Mesendoderm (in vitro differentiated cells): ENCODE results near the gene TRIM40. TPM values are rescaled to one million over a fixed set of nuclear protein-coding genes. Genes with fewer than 3 reads are reported as not detected.
A peak's percentile ranks its signal among the peaks of the same experiment; 100 is the strongest.

Experiments used
- DNase-seq: peaks from one replicate; pipeline ENCODE4 v3.0.0; 2013
- H2AK5ac ChIP-seq: 2 replicates; pipeline ENCODE4 v1.6.1; 2013; ENCODE audit warnings: low read length, inconsistent platforms
- H2BK120ac ChIP-seq: 2 replicates; pipeline ENCODE4 v1.6.1; 2013; ENCODE audit warnings: low read depth, mild to moderate bottlenecking, low read length, moderate library complexity, mixed read lengths
- H2BK15ac ChIP-seq: replicated peaks from 2 replicates; pipeline ENCODE4 v1.6.1; 2013; ENCODE audit warnings: low read depth, mild to moderate bottlenecking, moderate library complexity
- H2BK5ac ChIP-seq: 2 replicates; pipeline ENCODE4 v1.6.1; 2013; ENCODE audit warnings: low read length, inconsistent platforms
- H3K18ac ChIP-seq: 2 replicates; pipeline ENCODE4 v1.6.1; 2013; ENCODE audit warnings: mild to moderate bottlenecking, low read length, mixed read lengths
- H3K23ac ChIP-seq: one replicate; pipeline ENCODE4 v1.6.1; 2013; ENCODE audit warnings: low read length
- H3K27ac ChIP-seq: 2 replicates; pipeline ENCODE4 v1.5.1; 2013; ENCODE audit warnings: low read depth, mild to moderate bottlenecking, inconsistent platforms, low read length, moderate library complexity
- H3K27me3 ChIP-seq: 2 replicates; pipeline ENCODE4 v1.6.1; 2013; ENCODE audit warnings: low read length, control low read depth, mild to moderate bottlenecking, inconsistent platforms; ENCODE audit not compliant: insufficient read depth, poor library complexity
- H3K36me3 ChIP-seq: 2 replicates; pipeline ENCODE4 v1.6.1; 2013; ENCODE audit warnings: low read length, inconsistent platforms; ENCODE audit not compliant: control insufficient read depth, insufficient read depth
- H3K4ac ChIP-seq: one replicate; pipeline ENCODE4 v1.6.1; 2013; ENCODE audit warnings: low read depth, mild to moderate bottlenecking, low read length, moderate library complexity
- H3K4me1 ChIP-seq: 2 replicates; pipeline ENCODE4 v1.6.1; 2013; ENCODE audit warnings: low read depth, low read length, inconsistent platforms; ENCODE audit not compliant: control insufficient read depth
- H3K4me2 ChIP-seq: 2 replicates; pipeline ENCODE4 v1.6.1; 2013; ENCODE audit warnings: low read length
- H3K4me3 ChIP-seq: 2 replicates; pipeline ENCODE4 v1.5.1; 2013; ENCODE audit warnings: mild to moderate bottlenecking, low read length
- H3K56ac ChIP-seq: one replicate; pipeline ENCODE4 v1.6.1; 2013; ENCODE audit warnings: low read length
- H3K79me1 ChIP-seq: 2 replicates; pipeline ENCODE4 v1.6.1; 2013; ENCODE audit warnings: low read length, inconsistent platforms
- H3K79me2 ChIP-seq: 2 replicates; pipeline ENCODE4 v1.6.1; 2013; ENCODE audit warnings: mild to moderate bottlenecking, low read length; ENCODE audit not compliant: control insufficient read depth, insufficient read depth
- H3K9ac ChIP-seq: 2 replicates; pipeline ENCODE4 v1.6.1; 2013; ENCODE audit warnings: low read length, inconsistent platforms
- H4K5ac ChIP-seq: one replicate; pipeline ENCODE4 v1.6.1; 2013; ENCODE audit warnings: low read length
- H4K8ac ChIP-seq: one replicate; pipeline ENCODE4 v1.6.1; 2013; ENCODE audit warnings: low read depth, mild to moderate bottlenecking, control low read depth, low read length, moderate library complexity
- WGBS: extraction: QIAGEN DNeasy Blood & Tissue Kit; methylation state at CpG from one replicate; pipeline ENCODE4 v1.1.7; 2013; ENCODE audit warnings: low lambda C conversion rate, missing lambda C conversion rate; ENCODE audit not compliant: insufficient coverage; ENCODE audit errors: extremely low coverage; 5-methylcytosine and 5-hydroxymethylcytosine counted together
- polyA plus RNA-seq, 2 experiments: library from polyadenylated mRNA; stranded (reverse); fragments of 200-250 nt; gene quantifications; one replicate each; pipeline ENCODE4 v1.2.3, GENCODE V29; 2013

TRIM40 gene, protein sequence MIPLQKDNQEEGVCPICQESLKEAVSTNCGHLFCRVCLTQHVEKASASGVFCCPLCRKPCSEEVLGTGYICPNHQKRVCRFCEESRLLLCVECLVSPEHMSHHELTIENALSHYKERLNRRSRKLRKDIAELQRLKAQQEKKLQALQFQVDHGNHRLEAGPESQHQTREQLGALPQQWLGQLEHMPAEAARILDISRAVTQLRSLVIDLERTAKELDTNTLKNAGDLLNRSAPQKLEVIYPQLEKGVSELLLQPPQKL
- not detected for polyA plus RNA-seq (2013, experiment 1 of 2)
- not detected for polyA plus RNA-seq (2013, experiment 2 of 2)

DNA sequence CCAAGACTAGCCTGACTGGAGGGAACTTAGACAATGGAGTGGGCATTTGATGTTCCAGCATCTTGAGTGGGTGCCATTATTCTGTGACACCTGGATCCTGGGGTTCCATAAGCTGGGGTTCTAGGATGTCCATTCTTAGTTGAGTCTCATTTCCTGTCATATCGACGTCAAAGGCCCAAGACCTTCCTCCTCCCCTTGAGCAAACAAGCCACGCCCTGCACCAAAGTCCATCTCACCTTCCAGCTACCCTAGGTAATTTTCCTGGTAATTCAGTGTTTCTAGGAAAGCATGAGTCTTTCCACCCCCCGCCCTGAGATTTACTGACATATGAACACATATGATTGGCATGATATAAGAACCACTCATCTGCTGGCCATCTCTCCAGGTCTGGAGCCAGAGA is at the start of gene TRIM40:
Gene TRIM40 (plus strand): TSS at position 384 of the 400 bp plus-strand sequence. CDS start 897 bp downstream, outside the sequence.
- no peak within 1 kb of the TSS for H3K27ac ChIP-seq
- no peak for DNase-seq
- no peak within 1 kb of the TSS for H4K8ac ChIP-seq
- no peaks in the 10 kb centered on the region for H3K79me2 ChIP-seq
- H3K56ac ChIP-seq, result no peak within 1 kb of the TSS
- H3K27me3 ChIP-seq, result no peaks in the 10 kb centered on the region
- H3K4me2 ChIP-seq, result no peak within 1 kb of the TSS
- H3K79me1 ChIP-seq, result no peaks in the 10 kb centered on the region
- H3K23ac ChIP-seq, result no peak within 1 kb of the TSS
- no peak within 1 kb of the TSS for H2BK5ac ChIP-seq
- no peak within 1 kb of the TSS for H3K4ac ChIP-seq
- no peak within 1 kb of the TSS for H2AK5ac ChIP-seq
- H4K5ac ChIP-seq, result no peak within 1 kb of the TSS
- no peak within 1 kb of the TSS for H3K9ac ChIP-seq
- no peak within 1 kb of the TSS for H2BK120ac ChIP-seq
- WGBS, result no CpG with 5 or more reads among the region's 4 CpGs
- H3K4me3 ChIP-seq, result no peak within 1 kb of the TSS
- no peak within 1 kb of the TSS for H2BK15ac ChIP-seq
- no peak within 1 kb of the TSS for H3K18ac ChIP-seq
- no peaks in the 10 kb centered on the region for H3K36me3 ChIP-seq
- no peaks in the 10 kb centered on the region for H3K4me1 ChIP-seq

DNA sequence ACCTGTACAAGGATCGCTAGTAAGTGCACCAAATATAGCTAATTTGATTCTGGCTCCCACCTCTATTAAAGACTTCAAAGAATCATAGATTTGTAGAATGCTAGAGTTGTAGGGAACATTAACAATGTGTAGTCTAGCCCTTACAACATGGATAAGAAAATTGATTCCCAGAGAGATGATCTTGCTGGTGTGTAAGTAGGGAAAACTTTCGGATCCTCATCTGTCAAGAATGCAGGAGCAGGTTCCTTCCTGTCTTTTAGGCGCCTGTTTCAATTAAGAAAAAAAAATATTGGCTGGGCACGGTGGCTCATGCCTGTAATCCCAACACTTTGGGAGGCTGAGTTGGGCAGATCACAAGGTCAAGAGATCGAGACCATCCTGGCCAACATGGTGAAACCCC is 48.1 kb upstream of the TRIM40 start:
- no peak overlapping the region for H3K9ac ChIP-seq
- no peak overlapping the region for H2BK120ac ChIP-seq
- no peak overlapping the region for H3K23ac ChIP-seq
- no peaks in the 10 kb centered on the region for H3K4me1 ChIP-seq
- no peak overlapping the region for H3K4me2 ChIP-seq
- no peak overlapping the region for H3K56ac ChIP-seq
- H2BK5ac ChIP-seq, result no peak overlapping the region
- H3K27me3 ChIP-seq, result no peaks in the 10 kb centered on the region
- no peaks in the 10 kb centered on the region for H3K79me2 ChIP-seq
- H2AK5ac ChIP-seq, result no peak overlapping the region
- H3K18ac ChIP-seq, result no peak overlapping the region
- no peak overlapping the region for H3K27ac ChIP-seq
- H3K4me3 ChIP-seq, result no peak overlapping the region
- H3K36me3 ChIP-seq, result no peaks in the 10 kb centered on the region
- H4K8ac ChIP-seq, result no peak overlapping the region
- no peak overlapping the region for H2BK15ac ChIP-seq
- no CpG with 5 or more reads among the region's 5 CpGs for WGBS
- H3K4ac ChIP-seq, result no peak overlapping the region
- no peak for DNase-seq
- H3K79me1 ChIP-seq, result no peaks in the 10 kb centered on the region
- no peak overlapping the region for H4K5ac ChIP-seq

DNA sequence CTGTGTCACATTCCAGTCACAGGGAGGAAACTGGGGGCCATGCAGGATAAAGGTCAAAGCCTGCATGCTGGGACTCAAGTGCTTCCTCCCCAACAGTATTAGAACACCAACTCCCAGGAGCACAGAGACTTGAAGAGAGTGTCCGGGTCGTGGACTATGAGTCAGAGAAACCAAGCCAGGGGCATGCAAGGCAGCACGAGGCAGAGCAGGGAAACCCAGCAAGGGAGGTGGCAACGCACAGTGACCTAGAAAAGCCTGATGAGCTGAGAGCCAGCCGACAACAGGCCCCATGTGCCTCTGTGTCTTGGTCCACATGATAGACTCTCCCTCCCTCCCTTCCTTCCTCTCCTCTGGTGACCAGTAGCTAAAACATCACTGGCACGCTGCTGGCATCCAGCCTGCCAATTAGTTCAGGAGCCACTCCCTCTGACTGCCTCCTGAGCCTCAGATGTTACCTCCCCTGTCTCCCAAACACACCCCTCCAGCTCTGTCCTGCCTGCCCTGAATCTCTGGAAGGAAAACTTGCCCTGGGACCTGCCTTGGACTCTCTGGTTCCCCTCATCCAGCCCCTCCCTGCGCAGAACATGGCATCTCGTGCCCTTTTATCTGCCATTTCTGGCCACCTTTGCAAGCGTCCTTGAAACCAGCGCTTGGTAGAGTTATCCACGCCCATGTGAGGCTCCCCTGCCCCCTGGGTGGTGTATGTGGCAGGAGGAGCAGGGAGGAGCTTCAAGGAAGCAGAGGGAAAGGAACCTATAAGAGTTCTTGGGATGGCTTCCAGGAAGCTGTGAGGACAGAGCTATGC is 44.2 kb upstream of the TRIM40 start:
- Histone ChIP-seq H3K79me1 (no peaks in the 10 kb centered on the region), H2BK120ac (no peak overlapping the region), H3K27ac (no peak overlapping the region), H3K9ac (no peak overlapping the region), H3K18ac (no peak overlapping the region), H3K27me3 (peaks cover 2% of the 10 kb centered on the region), H3K23ac (no peak overlapping the region), H4K8ac (no peak overlapping the region), H3K4ac (no peak overlapping the region), H2AK5ac (no peak overlapping the region), H3K56ac (no peak overlapping the region), H2BK15ac (no peak overlapping the region), H3K79me2 (no peaks in the 10 kb centered on the region), H3K4me2 (no peak overlapping the region), H4K5ac (no peak overlapping the region), H2BK5ac (no peak overlapping the region), H3K4me3 (no peak overlapping the region), H3K36me3 (no peaks in the 10 kb centered on the region), H3K4me1 (no peaks in the 10 kb centered on the region)
- peak; percentile 56 for DNase-seq
- no CpG with 5 or more reads among the region's 11 CpGs for WGBS

GRCh38 chr6:30092852-30093543 is 42.9 kb upstream of the TRIM40 start:
- no peaks in the 10 kb centered on the region for H3K4me1 ChIP-seq
- H3K4me3 ChIP-seq, result no peak overlapping the region
- no peak overlapping the region for H3K56ac ChIP-seq
- H3K4me2 ChIP-seq, result no peak overlapping the region
- H2BK5ac ChIP-seq, result no peak overlapping the region
- no peaks in the 10 kb centered on the region for H3K79me1 ChIP-seq
- no peak overlapping the region for H2BK120ac ChIP-seq
- no peak overlapping the region for H3K18ac ChIP-seq
- no peak for DNase-seq
- H2BK15ac ChIP-seq, result no peak overlapping the region
- no peak overlapping the region for H3K23ac ChIP-seq
- no peak overlapping the region for H3K4ac ChIP-seq
- no peak overlapping the region for H3K27ac ChIP-seq
- no peak overlapping the region for H3K9ac ChIP-seq
- no peak overlapping the region for H4K8ac ChIP-seq
- WGBS, result no CpG with 5 or more reads among the region's 6 CpGs
- H3K79me2 ChIP-seq, result no peaks in the 10 kb centered on the region
- no peaks in the 10 kb centered on the region for H3K36me3 ChIP-seq
- no peak overlapping the region for H2AK5ac ChIP-seq
- H4K5ac ChIP-seq, result no peak overlapping the region
- H3K27me3 ChIP-seq, result peaks cover 3% of the 10 kb centered on the region

DNA sequence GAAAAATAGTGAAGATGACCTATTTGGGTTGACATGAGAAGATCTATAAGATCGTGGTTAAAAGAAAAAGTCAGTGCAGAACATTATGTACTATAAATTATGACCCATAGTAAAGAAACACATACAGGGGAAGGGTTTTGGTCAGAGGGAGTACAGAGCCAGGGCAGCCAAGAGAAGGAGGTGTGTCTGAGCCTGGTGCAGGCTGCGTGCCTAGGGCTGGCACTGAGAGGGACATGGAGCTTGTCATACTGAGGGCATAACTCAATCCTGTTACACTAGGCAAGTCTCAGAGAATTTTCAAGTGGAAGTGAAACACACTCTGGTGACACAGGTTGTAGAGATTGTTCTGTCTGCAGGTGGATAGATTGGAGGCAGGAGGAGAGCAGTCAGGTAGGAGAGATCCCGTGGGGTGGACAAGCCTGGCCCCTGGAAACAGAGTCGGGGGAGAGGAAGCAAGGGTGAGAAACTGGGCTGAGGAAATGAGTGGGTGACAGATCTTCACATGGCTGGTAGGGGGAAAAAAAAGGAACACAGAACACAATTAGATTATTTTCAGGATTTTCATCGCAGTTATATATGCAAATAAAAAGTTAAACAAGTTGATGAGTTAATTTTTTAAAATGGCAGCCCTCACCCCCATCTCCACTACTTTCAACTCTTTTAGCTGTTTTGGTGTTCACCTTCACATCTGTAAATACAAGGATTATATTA is 41.8 kb upstream of the TRIM40 start:
- Histone ChIP-seq H3K27me3 (peaks cover 6% of the 10 kb centered on the region), H3K4ac (no peak overlapping the region), H3K4me1 (no peaks in the 10 kb centered on the region), H2BK120ac (no peak overlapping the region), H3K79me2 (no peaks in the 10 kb centered on the region), H3K79me1 (no peaks in the 10 kb centered on the region), H3K9ac (no peak overlapping the region), H3K27ac (no peak overlapping the region), H3K23ac (no peak overlapping the region), H3K4me3 (no peak overlapping the region), H3K4me2 (no peak overlapping the region), H2AK5ac (no peak overlapping the region), H3K36me3 (no peaks in the 10 kb centered on the region), H2BK15ac (no peak overlapping the region), H2BK5ac (no peak overlapping the region), H4K5ac (no peak overlapping the region), H4K8ac (no peak overlapping the region), H3K56ac (no peak overlapping the region), H3K18ac (no peak overlapping the region)
- DNase-seq, result no peak
- no CpG with 5 or more reads among the region's 5 CpGs for WGBS
